Skin of body (tissue), 2 donors: ENCODE measurements around the gene FEN1. TPM values are rescaled to one million over a fixed set of nuclear protein-coding genes. Genes with fewer than 3 reads are reported as not detected.

Source experiments
- DNase-seq: peaks from one replicate; lab custom pipeline; 2025; lab: John Stamatoyannopoulos, UW
- total RNA-seq: library from RNA; depleted of rRNA; stranded (reverse); fragments of >200 nt; gene quantifications from one replicate; pipeline ENCODE4 v1.2.3, GENCODE V29; 2014

Gene FEN1
- total RNA-seq, 1 donor from 2014 or later = 12.0 TPM

DNA sequence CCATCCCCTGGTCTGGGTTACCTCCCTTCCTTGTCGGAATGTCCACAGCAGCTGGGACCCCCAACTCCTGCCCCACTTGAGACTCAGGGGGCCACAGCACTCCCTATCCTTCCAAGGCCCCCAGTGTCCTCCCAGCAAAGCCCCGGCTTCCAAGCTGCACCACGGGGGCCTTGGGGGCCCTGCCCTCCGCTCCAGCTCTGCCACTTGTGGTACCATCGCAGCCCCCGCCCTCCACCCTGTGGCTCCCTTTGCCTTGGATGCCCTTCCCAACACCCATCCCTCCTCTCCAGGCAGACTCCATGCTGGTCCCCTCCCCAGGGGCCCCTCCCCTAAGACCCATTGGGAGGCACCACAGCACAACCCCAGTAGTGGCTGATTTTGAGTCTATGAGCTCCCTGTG, 17.6 kb upstream of the FEN1 start:
- no peak for DNase-seq

DNA sequence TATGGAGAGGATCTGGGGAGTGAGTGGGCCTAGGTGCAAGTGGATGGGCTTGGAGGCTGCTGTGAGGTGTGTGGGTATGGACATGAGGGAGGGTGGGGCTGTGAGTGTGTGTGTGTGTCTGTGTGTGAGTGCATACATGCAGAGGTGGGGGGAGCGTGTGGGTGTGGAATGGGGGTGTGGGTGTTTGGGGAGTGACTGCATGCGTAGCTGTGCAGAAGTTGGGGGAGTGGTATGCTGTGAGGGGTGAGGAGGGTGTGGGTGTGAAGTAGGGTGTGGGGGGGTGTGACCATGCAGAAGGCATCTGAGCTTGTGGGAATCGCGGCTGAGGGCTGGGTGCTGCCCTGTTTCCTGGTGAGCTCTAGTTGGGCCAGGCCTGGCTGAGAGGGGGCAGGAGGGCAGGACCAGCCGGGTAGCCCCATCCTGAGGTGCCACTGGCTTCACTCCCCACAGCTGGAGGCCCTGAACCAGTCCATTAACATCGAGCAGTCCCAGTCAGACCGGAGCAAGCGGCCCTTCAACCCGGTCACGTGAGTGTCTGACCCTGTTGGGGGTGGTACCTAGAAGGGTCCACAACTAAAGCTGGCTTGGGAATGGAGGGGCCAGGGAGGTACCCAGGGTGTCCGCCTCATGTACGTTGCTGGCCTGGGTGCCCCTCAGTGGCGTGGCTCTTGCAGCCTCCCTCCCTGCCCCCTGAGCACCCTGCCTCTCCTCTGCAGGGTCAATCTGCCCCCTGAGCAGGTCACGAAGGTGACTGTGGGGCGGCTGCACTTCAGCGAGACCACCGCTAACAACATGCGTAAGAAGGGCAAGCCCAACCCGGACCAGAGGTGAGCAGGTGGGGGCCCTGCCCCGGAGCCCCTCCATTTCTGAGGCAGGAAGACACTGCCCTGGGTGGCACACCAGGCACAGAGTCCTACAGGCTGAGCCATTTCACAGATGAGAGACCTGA, 16.8 kb upstream of the FEN1 start:
- no peak for DNase-seq

DNA sequence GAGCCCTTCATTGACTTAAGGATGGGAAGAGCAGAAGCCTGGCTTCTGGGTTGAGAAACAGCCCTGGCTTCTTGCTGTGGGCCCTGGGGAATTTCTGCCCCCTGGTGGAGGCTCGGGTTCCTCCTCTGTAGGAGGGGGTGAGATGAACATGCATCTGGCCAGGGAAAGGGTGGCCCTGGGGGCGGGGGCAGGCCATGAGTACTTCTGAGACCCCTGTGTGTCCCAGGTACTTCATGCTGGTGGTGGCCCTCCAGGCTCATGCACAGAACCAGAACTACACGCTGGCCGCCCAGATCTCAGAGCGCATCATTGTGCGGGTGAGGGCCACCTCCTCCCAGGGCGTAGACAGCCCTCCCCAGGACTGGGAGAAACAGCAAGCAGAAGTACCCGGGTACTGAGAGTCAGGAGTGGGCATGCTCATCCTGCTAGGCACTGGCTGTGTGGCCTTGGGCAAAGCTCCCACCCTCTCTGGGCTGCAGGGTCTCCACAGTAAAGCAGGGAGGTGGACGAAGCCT, 16.1 kb upstream of the FEN1 start:
- no peak for DNase-seq

DNA sequence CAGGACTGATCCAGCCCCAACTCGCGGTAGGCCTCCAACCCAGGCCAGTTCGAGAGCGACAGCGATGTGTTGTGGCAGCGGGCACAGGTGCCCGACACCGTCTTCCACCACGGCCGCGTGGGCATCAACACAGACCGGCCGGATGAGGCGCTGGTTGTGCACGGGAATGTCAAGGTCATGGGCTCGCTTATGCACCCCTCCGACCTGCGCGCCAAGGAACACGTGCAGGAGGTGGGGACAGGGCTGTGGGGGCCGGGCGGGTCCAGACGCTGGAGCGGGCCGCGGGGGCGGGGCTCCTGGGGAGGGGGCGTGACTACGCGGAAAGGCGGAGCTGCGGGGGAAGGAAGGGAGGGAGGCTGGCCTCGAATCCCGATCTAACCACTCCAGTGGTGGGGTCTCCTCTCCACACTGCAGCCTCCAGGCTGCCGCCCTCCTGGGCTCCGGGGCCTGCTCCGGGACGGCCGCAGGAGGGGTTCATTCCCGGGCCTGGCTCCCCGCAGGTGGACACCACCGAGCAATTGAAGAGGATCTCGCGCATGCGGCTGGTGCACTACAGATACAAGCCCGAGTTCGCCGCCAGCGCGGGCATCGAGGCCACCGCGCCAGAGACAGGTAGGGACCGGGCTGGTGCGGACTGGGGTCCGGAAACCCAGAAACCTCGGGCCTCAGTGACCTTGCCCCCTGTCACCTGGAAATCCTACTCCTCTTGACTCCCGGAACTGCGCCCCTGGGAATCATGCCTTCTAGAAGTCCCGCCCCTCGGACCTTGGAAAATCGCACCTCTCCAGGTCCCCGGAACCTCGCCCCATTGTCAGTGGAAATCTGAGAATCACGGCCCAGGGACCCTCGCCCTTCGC, 15.2 kb upstream of the FEN1 start:
- no peak for DNase-seq

DNA sequence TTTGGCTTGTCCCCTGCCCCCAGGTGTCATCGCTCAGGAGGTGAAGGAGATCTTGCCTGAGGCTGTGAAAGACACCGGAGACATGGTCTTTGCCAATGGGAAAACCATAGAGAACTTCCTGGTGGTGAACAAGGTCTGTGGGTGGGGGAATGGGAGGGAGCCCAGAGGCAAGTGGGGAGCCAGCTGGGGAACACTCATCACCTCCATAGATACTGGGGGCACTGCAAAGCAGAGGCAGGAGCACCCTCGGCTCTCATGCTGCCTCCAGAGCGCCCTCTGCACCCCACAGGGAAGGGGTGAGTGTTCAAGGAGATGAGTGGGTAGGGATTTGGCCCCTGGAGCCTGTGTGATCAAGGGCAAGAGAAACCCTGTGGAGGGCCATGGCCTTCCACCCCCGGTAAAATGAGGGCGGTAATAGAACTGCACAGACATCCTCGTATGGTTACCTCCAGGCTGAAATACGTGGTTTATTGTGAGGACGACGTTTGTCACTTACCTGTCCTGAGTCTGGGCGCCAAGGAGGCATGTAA, 14.3 kb upstream of the FEN1 start:
- no peak for DNase-seq

DNA sequence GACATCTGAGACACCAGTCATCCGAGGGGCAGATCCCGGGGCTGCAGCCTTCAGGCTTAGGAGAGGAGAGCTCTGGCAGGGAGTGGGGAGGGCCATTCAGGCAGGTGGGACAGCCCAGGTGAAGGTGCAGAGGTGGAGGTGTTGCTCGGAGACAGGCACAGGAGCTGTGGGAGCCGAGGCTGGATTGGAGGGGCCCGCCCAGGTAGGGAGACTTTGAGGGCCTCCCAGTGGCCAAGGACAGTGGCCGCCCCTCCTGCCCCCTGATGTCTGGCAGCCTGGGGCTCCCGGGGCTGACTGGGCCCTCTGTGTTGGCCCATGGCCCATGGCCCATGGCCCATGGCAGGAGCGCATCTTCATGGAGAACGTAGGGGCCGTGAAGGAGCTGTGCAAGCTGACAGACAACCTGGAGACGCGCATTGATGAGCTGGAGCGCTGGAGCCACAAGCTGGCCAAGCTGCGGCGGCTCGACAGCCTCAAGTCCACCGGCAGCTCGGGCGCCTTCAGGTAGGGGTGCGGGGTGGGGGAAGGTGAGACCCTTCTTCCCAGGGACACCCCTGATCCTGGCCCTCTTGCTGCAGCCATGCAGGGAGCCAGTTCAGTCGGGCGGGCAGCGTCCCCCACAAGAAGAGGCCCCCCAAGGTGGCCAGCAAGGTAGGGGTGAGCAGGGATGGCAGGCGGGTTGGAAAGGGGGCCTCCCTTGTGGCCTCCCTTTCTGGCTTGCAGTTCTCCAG, 13.6 kb upstream of the FEN1 start:
- DNase-seq = no peak

DNA sequence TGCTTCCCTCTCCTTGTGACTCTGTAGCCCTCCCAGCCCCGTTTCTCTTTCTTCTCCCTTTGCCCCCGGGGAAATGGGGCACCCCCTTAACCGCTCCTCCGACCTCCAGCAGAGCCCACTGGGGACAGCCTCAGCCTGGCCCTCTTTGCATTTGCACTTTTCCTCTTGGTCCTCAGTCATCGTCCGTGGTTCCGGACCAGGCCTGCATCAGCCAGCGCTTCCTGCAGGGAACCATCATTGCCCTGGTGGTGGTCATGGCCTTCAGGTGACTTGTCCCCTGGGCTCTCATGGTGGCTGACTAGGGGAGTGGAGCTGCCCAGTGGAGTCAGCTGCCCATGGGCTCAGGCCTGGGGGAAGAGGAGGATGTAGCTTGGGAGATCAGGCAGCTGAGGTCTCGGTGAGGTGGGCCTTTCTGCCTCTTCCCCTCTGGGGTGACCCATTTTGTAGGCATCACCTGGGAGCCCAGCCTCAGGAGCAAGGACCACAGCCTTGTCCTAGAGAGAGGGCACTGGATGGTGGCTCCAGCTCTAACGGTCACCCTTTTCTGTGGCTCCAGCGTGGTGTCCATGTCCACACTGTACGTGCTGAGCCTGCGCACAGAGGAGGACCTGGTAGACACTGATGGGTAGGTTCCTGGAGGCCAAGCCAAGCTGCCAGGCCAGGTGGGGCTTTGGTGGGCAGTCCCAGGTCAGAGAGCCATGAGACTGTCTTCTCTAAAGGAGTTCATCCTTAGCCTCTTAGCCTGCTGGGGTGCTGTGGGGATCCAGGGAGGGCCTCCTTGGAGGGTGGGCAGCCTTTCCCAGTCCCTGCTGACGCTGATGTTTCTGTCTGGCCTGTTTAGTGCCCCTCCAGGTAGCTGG, 12.8 kb upstream of the FEN1 start:
- no peak for DNase-seq

DNA sequence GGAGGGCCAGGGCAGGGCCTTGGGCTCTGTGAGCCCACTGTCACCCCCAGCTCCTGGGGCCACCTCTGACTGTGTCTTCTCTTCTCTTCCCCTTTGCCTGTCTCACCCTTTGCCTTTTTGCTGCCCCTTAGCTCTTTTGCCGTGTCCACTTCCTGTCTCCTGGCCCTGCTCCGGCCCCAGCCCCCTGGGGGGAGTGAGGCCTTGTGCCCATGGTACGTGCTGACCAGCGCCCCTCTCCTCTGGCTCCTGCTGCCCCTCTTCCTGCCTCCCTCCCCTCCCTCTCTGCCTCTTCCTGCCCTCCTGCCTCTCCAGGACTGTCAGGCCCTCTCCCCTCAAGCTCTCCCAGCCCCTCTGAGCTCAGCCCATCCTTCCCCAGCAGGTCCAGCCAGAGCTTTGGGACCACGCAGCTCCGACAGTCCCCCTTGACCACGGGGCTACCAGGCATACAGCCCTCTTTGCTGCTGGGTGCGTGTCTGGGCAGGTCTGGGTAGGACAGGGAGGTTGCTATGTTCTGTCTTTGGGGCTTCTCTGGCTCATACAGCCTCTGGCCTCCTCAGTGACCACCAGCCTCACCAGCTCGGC, 12.0 kb upstream of the FEN1 start:
- no peak for DNase-seq

DNA sequence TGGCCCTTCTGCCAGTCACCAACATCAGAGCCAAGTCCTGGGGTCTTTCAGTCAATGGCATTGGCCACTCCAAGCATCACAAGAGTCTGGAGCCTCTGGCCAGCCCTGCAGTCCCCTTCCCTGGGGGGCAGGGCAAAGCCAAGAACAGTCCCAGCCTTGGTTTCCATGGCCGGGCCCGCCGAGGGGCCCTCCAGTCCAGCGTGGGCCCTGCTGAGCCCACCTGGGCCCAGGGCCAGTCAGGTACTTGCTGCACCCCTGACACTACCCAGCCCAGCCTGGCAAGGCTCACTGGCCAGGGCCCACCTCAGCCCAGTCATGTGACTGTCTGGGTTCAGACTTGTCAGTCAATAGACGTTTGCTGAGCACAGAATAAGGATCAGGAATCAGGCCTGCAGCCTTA, 11.1 kb upstream of the FEN1 start:
- no peak for DNase-seq

DNA sequence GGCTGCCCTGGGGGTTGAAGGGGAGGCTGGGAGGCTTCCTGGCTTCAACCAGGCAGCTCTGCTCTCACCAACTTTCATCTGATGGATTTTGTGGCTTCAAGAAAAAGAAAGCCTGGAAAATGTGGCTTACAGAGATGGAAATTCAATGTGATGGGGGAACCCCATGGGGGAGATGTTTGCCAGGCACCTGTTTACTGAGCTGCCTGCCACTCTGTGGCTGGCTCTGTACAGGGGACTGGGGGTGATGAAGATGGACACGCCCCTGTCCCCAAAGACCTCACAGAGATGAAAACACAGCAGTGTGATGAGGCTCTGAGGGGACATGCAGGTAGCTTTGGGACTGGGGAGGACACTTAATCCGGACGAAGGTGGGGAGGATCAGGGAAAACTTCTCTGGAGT, 10.4 kb upstream of the FEN1 start:
- DNase-seq = no peak

DNA sequence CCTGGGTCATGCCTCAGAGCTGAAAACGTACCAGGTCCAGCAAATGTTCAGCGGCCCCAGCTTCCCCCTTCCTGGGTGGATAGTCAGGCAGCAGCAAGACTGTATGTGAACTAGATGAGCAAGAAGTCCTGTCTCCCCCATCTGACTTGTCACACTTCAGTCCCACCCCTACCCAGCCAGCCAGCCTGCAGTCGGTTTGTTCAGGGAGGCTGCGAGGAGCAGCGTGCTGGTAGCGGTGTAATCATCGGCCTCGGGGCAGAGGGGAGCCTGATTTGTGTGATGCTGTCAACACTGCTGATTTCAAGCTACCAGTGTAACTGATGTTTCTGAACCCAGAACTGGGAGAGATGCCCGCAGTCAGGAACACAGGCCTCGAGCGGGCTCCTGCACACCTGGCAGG, 9.9 kb upstream of the FEN1 start:
- DNase-seq = no peak

DNA sequence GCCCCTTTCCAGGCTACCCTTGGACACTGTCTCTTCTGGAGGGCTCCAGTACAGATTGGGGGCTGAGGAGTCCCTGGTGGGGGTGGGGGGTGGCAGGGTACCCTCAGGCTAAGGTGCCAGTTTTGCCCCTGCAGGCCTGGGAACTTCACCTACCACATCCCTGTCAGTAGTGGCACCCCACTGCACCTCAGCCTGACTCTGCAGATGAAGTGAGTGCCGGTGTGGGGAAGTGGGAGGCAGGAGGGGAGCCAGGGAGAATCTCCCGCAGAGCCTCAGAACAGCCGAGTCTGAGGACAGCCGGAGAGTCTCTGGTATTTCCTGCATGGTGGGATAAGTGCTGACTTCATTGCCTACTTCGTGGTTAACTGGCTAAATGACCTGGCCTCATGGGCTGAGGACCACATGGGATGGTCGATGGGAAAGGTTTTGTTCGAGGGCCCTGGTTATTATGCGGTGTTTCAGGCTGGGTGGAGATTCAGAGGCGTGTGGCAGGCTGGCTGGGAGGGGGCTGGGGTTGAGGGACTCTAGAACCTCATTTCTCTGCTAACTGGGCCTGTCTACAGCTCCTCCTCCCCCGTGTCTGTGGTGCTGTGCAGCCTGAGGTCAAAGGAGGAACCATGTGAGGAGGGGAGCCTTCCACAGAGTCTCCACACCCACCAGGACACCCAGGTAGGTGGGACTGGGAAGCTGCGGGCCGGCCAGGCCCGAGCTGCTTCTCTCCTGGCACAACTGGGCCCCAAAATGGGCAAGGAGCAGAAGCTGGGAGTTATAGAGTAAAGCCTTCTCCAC, 8.8 kb upstream of the FEN1 start:
- DNase-seq = no peak

DNA sequence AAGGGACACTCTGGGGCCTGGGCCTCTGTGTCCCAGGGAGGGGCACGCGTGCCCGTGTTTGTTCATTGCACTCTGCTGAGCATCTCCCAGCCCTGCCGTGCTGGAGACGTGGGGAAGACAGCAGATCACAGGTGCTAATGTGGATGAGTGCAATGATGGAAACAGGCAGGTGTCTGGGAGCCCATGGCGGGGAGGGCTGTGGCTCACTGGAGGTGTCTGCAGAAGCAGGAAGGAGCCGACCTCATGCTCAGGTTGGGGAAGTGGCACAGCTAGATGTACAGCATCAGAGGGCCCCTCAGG, 8.3 kb upstream of the FEN1 start:
- no peak for DNase-seq

DNA sequence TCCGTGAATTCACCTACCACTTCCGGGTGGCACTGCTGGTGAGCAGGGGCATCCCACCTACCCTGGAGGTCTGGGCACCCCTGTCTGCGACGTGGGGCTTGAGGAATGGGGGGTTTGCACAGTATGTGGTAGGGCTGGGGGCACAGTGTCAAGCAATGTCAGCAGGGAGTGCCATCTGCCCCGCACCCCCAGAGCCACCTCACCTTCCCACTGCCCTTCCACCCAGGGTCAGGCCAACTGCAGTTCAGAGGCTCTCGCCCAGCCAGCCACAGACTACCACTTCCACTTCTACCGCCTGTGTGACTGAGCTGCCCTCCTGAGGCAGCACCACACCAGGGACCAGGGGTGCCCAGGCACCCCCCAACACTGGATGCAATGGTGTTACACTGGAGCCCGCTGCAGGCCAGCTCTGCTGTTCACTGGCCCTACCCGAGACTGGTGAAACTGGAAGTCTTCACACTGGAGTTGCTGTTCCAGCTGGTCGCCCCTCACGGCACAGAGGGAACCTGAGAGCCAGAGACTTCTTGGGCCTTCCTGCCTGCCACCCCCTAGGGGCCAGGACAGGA, 6.8 kb upstream of the FEN1 start:
- DNase-seq = no peak

DNA sequence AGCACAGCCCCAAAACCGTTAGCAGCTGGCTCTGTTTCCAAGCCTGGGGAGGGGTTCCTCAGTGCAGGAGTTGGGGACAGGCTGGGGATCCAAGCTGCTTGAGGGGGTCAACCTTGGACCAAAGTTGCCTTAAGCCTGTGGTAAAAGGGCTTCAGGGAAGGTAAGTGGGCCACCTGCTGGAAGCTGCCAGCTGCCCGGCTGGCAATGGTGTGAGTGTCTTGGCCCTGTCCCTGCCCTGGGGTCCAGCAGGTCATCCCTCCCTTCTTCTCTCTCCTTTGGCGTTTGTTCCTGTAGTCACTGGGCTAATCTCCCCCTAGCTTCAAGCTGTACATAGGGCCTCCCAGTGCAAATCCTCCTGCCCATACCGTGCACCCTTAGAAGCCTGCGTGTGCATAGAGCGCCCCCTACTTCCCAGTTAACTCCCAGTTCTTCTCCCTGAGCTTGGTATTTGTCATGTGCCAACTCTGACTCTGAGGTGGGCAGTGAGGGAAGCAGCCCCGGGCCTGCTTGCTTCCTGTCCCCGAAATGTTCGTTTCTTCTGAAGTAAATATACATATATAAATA, 4.7 kb upstream of the FEN1 start:
- DNase-seq = no peak

DNA sequence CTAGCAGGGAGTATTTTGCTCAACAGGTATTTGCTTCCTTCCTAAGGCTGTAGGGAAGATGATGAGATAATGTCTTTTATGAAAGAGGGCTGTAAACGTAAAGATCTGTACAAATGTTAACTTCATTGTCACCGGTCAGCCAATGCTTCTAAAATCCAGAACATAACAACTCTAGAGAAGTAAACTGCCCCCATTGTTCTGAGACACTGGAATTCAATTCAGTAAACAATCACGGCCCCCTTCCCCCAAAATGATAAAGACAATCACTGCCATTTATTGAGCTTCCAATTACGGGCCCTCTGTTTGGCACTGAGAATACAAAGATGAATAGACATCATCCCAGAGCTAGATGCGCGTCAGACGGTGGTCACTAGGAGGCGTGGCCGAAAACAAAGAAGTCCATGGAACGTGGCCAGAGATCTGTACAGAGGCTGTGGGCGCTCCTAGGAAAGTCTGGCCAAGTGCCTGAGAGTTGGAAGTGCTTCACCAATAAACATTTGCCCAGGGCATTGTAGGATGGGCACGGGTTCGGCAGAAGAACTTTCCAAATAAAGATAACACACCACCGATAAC, 888 bp upstream of the FEN1 start:
- DNase-seq = peak; percentile 76

DNA sequence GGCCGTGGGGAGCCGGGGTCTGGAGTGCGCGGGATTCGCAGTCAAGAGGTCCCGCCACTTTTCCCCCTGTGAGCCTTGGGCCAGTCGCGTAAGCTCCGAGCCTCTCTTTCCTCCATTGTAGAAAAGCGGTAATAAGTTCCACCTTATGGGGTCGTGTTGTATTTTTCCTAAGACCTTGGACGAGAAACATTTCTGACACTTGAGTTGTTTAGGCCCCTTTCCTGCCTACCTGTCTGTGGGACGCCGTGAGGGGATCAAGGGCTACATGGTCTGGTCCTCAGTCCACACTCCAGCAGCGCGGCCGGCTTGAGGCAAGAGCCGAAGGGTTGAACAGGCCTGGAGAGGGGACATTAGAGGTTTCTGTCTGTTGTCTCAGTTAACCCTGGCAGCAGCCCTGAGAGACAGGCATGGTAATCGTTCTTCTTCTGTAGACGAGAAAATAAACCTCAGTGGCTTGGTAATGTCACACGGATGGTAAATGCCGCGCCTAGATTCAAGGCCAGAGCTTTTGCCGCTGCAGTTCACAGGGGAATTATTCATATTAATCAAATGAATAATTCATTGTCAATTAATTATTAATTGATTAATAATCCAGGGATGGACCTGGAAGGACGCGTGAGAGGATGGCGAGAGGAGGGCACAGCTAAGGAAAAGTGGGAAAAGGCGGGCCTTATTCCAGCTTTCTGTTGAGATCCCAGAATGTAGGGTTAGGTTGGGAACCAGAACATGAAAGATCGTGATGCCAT, 545 bp downstream of the FEN1 start:
- no peak for DNase-seq

DNA sequence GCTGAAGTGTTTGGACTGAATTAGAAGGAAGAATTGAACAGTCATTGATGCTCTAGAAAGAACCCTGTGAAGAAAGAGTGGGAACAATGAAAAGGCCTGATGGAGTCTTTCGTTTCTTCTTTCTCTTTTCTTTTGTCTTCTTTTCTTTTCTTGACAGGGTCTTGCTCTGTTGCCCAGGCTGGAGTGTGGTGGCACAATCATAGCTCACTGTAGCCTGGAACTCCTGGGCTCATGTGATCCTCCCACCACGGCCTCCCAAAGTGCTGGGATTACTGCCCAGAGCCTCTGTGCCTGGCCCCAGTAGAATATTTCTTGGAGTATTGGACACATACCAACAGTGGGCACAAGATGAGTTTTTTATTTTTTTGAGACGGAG, 1.1 kb downstream of the FEN1 start:
- DNase-seq = no peak
